GM13976 (cell line): ENCODE data around the gene ARFGEF3.

Source experiments
- DNase-seq: peaks from one replicate; pipeline ENCODE4 v3.0.0; 2012; ENCODE audit warnings: low spot score
- in situ Hi-C: fragments of 300-500 bp; cut with MboI; formaldehyde crosslinking; loops from one replicate; pipeline ENCODE4 v1.12.0; 2022; ENCODE audit warnings: low sequenced_read_pairs, mixed read lengths, inconsistent platforms; ENCODE audit not compliant: unreplicated experiment
- TF ChIP-seq, protein P1 (sequence below): IDR thresholded peaks from 2 replicates; pipeline ENCODE4 v1.5.1; 2012; ENCODE audit warnings: borderline replicate concordance, mild to moderate bottlenecking; ENCODE audit not compliant: insufficient read depth; ENCODE audit errors: extremely low read depth, missing control alignments, control extremely low read depth

The ARFGEF3 gene

DNA sequence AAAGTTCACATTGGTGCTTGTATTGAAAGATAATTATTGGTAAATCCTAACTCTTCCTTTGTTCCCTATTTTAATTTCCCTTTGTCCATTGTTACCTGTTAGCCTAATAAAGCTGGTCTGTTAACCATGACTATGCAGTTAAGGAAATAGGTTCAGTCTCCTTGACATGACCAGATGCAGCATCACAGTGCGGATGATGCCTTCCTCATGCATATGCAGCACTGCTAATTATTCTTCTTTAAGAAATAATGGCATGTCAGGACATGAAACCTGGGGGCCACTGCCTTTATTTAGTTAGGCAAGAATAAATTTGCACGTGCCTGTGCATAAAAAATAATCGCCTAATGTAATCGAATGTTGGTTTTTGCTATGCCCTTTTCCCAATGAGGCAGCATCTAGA, 40.1 kb downstream of the ARFGEF3 start:
- in situ Hi-C loops: no loop called here
- TF ChIP-seq, protein P1, sequence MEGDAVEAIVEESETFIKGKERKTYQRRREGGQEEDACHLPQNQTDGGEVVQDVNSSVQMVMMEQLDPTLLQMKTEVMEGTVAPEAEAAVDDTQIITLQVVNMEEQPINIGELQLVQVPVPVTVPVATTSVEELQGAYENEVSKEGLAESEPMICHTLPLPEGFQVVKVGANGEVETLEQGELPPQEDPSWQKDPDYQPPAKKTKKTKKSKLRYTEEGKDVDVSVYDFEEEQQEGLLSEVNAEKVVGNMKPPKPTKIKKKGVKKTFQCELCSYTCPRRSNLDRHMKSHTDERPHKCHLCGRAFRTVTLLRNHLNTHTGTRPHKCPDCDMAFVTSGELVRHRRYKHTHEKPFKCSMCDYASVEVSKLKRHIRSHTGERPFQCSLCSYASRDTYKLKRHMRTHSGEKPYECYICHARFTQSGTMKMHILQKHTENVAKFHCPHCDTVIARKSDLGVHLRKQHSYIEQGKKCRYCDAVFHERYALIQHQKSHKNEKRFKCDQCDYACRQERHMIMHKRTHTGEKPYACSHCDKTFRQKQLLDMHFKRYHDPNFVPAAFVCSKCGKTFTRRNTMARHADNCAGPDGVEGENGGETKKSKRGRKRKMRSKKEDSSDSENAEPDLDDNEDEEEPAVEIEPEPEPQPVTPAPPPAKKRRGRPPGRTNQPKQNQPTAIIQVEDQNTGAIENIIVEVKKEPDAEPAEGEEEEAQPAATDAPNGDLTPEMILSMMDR: no peak
- DNase-seq: no peak

DNA sequence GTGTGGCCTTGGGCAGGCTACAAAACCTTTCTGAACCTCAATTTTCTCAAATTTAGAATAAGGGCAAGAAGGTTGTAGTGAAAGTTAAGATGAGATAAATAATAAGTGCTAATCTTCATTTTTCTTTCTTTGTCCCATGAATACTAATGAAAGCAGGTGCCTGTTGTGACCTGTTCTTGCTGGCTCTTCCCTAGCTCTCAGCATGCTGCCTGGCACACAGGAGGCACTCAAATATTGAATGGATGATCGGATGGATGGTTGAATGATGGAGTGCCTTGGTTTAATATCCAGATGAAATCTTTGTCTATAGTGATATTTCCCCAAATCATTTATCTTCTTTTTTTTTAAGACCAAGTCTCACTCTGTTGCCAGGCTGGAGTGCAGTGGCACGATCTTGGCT, 41.6 kb downstream of the ARFGEF3 start:
- DNase-seq: no peak
- TF ChIP-seq, protein P1: no peak
- in situ Hi-C loops: no loop called here

DNA sequence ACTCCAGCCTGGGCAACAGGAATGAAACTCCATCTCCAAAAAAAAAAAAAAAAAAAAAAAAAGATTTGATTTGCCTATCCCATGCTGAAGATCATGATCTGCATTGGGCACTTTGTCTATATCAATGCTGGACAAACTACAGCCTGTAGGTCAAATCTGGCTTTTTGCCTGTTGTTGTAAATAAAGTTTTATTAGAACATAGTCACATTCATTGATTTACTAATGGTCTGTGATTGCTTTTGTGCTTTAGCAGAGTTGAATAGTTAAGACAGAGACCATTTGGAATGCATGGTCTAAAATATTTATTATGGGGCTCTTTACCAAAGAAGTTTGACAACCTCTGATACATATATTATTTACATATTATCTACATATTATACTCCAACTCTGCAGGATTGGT, 42.6 kb downstream of the ARFGEF3 start:
- in situ Hi-C loops: no loop called here
- TF ChIP-seq, protein P1: no peak

DNA sequence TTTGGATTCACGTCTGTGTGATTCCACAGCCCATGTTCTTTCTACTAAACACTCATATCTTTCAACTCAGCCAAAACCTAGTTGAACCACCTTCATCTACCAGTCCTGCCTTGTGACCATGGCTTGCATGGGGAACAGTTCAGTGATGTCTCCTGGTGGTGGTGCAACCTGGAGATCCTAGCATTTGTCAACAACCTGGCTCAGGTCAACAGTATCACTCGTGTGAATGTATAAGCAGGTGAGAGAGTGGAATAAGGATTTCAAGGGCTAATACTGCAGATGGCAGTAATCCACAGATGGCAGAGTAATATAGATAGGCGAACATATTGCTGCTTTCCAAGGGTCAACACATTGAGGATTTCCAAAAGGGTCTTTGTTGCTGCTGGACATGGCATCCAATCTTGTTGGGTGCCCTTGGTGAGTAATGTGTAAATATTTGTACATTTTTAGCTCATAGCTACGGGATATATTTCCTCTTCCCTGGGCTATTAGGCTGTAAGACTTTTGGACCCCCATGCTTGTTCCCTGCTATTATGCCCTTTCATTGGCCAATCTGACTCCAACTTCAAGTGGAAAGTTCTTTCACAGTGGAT, 43.1 kb downstream of the ARFGEF3 start:
- no peak for DNase-seq
- TF ChIP-seq, protein P1: no peak
- in situ Hi-C loops: no loop called here

More for the DNA sequence above, 42.6 kb downstream of the ARFGEF3 start:
- DNase-seq: no peak

DNA sequence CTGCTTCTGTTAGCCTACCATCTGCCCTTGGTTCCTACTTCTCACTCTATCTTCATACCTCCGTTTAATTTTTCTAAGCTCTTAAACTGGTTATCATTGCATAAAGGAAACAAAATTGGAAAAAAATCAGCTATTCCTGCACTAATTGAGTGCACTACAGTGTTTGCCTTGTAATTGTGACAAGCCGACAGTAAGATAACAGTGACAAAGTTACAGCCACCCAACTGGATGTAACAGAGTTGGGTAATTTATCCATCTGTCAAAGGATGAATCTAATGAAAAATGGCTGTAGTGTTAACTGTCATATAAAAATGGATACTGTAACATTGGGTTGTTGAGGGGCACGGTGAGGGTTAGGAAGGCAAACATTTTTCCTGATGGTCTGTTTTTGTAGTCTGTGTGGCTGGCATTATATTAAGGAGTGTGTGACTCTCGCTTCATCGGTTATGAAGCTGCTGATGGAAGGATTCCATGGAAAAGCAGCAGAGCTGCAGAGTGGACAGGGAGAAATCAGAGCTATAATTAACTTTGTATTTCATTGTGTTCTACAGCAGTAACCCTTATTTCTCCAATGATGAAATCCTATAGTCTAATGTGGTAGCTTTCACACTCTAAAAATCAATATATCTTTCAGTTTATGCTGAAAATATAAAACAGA, 43.8 kb downstream of the ARFGEF3 start:
- in situ Hi-C loops: no loop called here
- DNase-seq: no peak
- TF ChIP-seq, protein P1: no peak

DNA sequence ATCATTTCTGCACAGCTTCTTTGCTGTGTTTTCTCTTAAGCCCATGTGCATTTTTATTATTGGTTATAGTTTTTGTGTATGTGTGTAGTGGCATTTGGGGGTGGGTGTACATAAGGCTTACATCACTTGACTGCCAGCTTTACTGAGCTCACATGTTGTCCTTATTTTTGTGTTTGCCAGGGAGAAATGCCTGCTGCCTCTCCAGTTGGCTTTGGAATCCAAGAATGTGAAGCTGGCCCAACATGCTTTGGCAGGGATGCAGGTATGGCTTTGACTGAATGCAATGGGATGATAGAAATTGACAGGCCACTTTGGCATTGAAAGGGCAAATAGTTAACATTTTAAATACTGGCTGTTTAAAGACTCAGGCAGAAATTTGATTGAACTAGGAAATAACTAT, 45.1 kb downstream of the ARFGEF3 start:
- TF ChIP-seq, protein P1: no peak
- in situ Hi-C loops: no loop called here
- DNase-seq: no peak
